Endodermal cell (in vitro differentiated cells): ENCODE measurements around the gene HDAC1. TPM values are rescaled to one million over a fixed set of nuclear protein-coding genes. Genes with fewer than 3 reads are reported as not detected.

Source experiments
- DNase-seq: peaks from one replicate; pipeline ENCODE4 v3.0.0-alpha.2; 2017
- H3K27ac ChIP-seq: 2 replicates; pipeline ENCODE4 v1.5.1; 2013; ENCODE audit warnings: mild to moderate bottlenecking, low read depth, low read length, moderate library complexity
- H3K27me3 ChIP-seq: 2 replicates; pipeline ENCODE4 v1.6.1; 2013; ENCODE audit warnings: mild to moderate bottlenecking, low read length, moderate library complexity; ENCODE audit not compliant: insufficient read depth, control insufficient read depth, poor library complexity, severe bottlenecking
- H3K36me3 ChIP-seq: 2 replicates; pipeline ENCODE4 v1.7.0; 2013; ENCODE audit warnings: mild to moderate bottlenecking, low read length, moderate library complexity; ENCODE audit not compliant: control insufficient read depth, insufficient read depth
- H3K4me1 ChIP-seq: one replicate; pipeline ENCODE4 v1.7.0; 2013; ENCODE audit warnings: low read length; ENCODE audit not compliant: control insufficient read depth, insufficient read depth
- H3K4me3 ChIP-seq: 2 replicates; pipeline ENCODE4 v1.5.1; 2013; ENCODE audit warnings: mild to moderate bottlenecking, low read length, moderate library complexity
- H3K9ac ChIP-seq: 2 replicates; pipeline ENCODE4 v1.6.1; 2013; ENCODE audit warnings: mild to moderate bottlenecking, low read length, moderate library complexity; ENCODE audit not compliant: poor library complexity, severe bottlenecking; ENCODE audit errors: extremely low read depth
- H3K9me3 ChIP-seq: 2 replicates; pipeline ENCODE4 v1.6.1; 2013; ENCODE audit warnings: mild to moderate bottlenecking, low read length, moderate library complexity; ENCODE audit not compliant: control insufficient read depth
- H3K27ac Mint-ChIP-seq: 2 replicates; pipeline ENCODE4 v1.8.0; 2020; ENCODE audit warnings: mixed read lengths
- H3K27me3 Mint-ChIP-seq: 2 replicates; pipeline ENCODE4 v1.8.0; 2021; ENCODE audit warnings: mild to moderate bottlenecking, mixed read lengths; ENCODE audit not compliant: insufficient read depth
- H3K36me3 Mint-ChIP-seq: 2 replicates; pipeline ENCODE4 v1.8.0; 2020; ENCODE audit warnings: low read depth, mixed read lengths
- H3K4me1 Mint-ChIP-seq: 2 replicates; pipeline ENCODE4 v1.8.0; 2020; ENCODE audit warnings: mixed read lengths
- H3K4me3 Mint-ChIP-seq: 2 replicates; pipeline ENCODE4 v1.8.0; 2020; ENCODE audit warnings: mild to moderate bottlenecking, moderate library complexity, mixed read lengths
- H3K9me3 Mint-ChIP-seq: 2 replicates; pipeline ENCODE4 v1.8.0; 2020; ENCODE audit warnings: mild to moderate bottlenecking, mixed read lengths
- CTCF ChIP-seq: fragments of 200-600 bp; sonication (generic); conservative IDR thresholded peaks from 2 replicates; pipeline ENCODE4 v1.5.0; 2021; ENCODE audit warnings: antibody characterized with exemption, mild to moderate bottlenecking
- WGBS, 2 experiments: methylation state at CpG; one replicate each; pipeline versions ENCODE4 v1.1.5 to v1.1.7; 2013; ENCODE audit warnings: missing lambda C conversion rate in 2 of 2, mixed read lengths in 1 of 2; ENCODE audit not compliant: insufficient coverage in 1 of 2, insufficient read length in 1 of 2; 5-methylcytosine and 5-hydroxymethylcytosine counted together
- total RNA-seq, 2 donors: library from RNA; stranded (reverse); fragmentation: NEBNext Ultra II Directional in 1 of 2; extraction: Animal tissue kit (Norgen Biotek cat#: 25700) in 1 of 2; gene quantifications; 2 replicates in 1 of 2; 3 replicates in 1 of 2; pipeline ENCODE4 v1.2.1, GENCODE V29; 2021

HDAC1 gene
- total RNA-seq, 2 donors from 2014 or later = 150 to 160 TPM

DNA sequence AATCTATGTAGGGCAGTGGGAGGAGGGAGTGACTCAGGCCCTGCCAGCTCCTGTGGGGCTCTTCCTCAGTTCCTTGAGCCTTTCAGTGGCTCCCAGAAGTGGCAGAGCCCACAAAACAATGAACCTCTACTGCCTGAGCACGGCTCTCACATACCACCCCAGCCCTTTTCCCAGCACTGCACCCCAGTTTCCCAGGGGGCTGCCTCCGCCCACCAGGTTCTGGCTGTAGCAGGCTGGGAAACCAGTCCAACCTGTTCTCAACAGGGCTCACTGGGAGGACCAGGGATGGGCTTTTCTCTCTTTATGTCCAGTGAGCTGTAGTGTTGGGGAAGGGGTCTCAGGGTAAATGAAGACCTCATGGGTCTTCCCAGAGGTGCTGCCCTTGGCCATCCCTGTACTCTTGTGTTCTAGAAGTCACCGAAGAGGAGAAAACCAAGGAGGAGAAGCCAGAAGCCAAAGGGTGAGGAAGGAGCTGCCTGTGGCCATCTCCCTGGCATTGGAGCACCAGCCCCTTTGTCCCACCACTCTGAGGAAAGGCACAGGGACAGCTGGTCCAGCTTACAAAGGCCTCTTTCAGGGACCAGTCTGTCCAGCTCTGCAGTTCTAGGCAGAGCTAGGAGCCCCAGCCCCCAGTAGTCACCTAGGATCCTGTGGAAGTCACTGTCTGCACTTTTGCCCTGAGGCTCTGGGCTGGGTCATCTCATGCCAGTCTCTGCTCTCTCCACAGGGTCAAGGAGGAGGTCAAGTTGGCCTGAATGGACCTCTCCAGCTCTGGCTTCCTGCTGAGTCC is 40.6 kb downstream of the HDAC1 start:
- Histone ChIP-seq H3K27ac (peak overlapping the region; percentile 61), H3K4me1 (no peaks in the 10 kb centered on the region), H3K36me3 (peaks cover 73% of the 10 kb centered on the region), H3K9ac (no peak overlapping the region), H3K27me3 (peaks cover 9% of the 10 kb centered on the region), H3K9me3 (no peaks in the 10 kb centered on the region), H3K4me3 (no peak overlapping the region)
- Mint-ChIP-seq H3K4me3 (no peak overlapping the region), H3K36me3 (peaks cover 64% of the 10 kb centered on the region), H3K9me3 (no peaks in the 10 kb centered on the region), H3K27ac (peak overlapping the region; percentile 82), H3K27me3 (peaks cover 7% of the 10 kb centered on the region), H3K4me1 (peaks cover 20% of the 10 kb centered on the region)
- no peak for TF ChIP-seq CTCF
- 92 to 100% methylated on average over 2 to 3 of the region's 3 CpGs for WGBS, 2 experiments
- DNase-seq = peak; percentile 76

DNA sequence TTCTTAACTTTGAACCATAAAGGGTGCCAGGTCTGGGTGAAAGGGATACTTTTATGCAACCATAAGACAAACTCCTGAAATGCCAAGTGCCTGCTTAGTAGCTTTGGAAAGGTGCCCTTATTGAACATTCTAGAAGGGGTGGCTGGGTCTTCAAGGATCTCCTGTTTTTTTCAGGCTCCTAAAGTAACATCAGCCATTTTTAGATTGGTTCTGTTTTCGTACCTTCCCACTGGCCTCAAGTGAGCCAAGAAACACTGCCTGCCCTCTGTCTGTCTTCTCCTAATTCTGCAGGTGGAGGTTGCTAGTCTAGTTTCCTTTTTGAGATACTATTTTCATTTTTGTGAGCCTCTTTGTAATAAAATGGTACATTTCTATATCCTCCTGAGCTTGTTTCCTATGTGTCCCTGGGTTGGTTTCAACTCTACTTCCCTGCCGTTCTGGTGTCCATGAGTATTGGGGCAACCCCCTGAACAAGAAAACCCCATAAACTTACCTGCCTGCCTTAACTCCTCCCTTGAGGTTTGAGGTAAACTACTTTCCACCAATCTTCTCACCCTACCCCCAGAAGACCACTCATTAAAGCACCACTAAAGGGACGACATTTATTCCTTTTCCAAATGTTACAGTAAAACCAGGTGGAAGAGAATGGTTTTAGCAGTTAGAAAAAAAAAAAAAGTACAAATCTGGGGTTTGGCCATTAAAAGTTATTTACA is 41.5 kb downstream of the HDAC1 start:
- peak overlapping the region; percentile 97 for H3K4me3 ChIP-seq
- H3K9ac ChIP-seq = peak overlapping the region; percentile 94
- TF ChIP-seq CTCF = no peak
- H3K27me3 ChIP-seq = peaks cover 9% of the 10 kb centered on the region
- H3K4me1 Mint-ChIP-seq = peaks cover 25% of the 10 kb centered on the region
- no peak for DNase-seq
- H3K36me3 Mint-ChIP-seq = peaks cover 55% of the 10 kb centered on the region
- H3K36me3 ChIP-seq = peaks cover 65% of the 10 kb centered on the region
- no peaks in the 10 kb centered on the region for H3K9me3 ChIP-seq
- H3K4me3 Mint-ChIP-seq = peak overlapping the region; percentile 89
- 90 to 92% methylated on average over 2 of the region's 3 CpGs for WGBS, 2 experiments
- no peaks in the 10 kb centered on the region for H3K4me1 ChIP-seq
- H3K27ac Mint-ChIP-seq = peak overlapping the region; percentile 89
- H3K9me3 Mint-ChIP-seq = no peaks in the 10 kb centered on the region
- H3K27me3 Mint-ChIP-seq = peaks cover 13% of the 10 kb centered on the region
- no peak overlapping the region for H3K27ac ChIP-seq

GRCh38 chr1:32334274-32334861 is 42.5 kb downstream of the HDAC1 start:
- Mint-ChIP-seq H3K4me1 (peaks cover 26% of the 10 kb centered on the region), H3K9me3 (no peaks in the 10 kb centered on the region), H3K36me3 (peaks cover 46% of the 10 kb centered on the region), H3K27me3 (peaks cover 18% of the 10 kb centered on the region), H3K4me3 (peak overlapping the region; percentile 89), H3K27ac (peak overlapping the region; percentile 94)
- TF ChIP-seq CTCF = no peak
- Histone ChIP-seq H3K27me3 (peaks cover 9% of the 10 kb centered on the region), H3K4me3 (peak overlapping the region; percentile 97), H3K27ac (peak overlapping the region; percentile 96), H3K4me1 (no peaks in the 10 kb centered on the region), H3K36me3 (peaks cover 55% of the 10 kb centered on the region), H3K9ac (peak overlapping the region; percentile 94), H3K9me3 (no peaks in the 10 kb centered on the region)
- no peak for DNase-seq
- 48% methylated on average over 4 to 9 of the region's 9 CpGs for WGBS, 2 experiments
